ENCODE data around the gene KIF23.

GRCh38 chr15:69457304-69458280, 43.4 kb downstream of the KIF23 start:
- no peak for TF ChIP-seq POLR2AphosphoS5 (IDR thresholded peaks at IDR 0.05)
- no peak for TF ChIP-seq POLR2A (IDR thresholded peaks at IDR 0.05)
- no peak for TF ChIP-seq CTCF (IDR thresholded peaks at IDR 0.05)

Data from transverse colon (tissue), 4 donors.